ENCODE results near the gene CSRNP3.
A peak's percentile ranks its signal among the peaks of the same experiment; 100 is the strongest.
"Not testable (repeated sequence)": the region's sequence is repeated elsewhere in the genome, so short reads cannot be mapped to it uniquely, and the experiment has no call there.

CSRNP3 gene

DNA sequence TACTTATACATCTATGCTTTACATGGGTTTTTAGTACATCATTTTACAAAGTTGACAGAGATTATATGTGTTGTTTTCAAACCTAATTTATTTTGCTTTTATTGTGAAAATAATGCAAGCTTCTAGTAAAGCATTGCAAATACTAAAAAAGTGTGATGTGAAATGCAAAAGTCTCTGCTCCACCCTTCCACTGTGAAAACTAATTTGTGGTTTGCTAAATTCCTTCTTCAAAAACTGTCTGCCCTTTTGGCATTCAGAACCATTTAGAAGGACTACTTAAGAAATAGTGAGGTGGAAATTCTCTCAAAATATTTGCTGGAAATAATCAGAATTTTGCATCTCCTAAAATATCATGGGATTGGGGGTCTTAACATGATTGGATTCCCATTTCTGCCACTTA lies 78.4 kb downstream of the CSRNP3 start:
- no peak for DNase-seq

DNA sequence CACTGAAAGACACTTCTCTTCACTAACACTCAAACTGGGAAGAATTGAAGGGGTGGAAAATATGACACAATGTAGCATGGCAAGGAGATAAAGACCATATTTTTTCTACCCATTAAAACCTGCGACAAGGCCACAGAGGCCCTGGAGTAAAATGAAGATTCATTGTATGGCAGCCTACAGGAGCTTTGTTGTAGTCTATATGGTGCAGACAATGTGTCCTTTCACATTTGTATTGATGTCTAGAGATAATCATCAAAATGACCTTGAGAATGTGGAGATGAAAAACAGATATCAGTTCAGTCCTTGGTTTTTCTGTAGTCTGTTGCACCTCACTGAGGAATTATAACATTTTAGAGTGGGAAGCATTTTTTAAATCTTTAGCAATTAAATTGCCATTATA lies 80.1 kb downstream of the CSRNP3 start:
- no peak for DNase-seq

- no peak for DNase-seq
Observed at GRCh38 chr2:165558832-165559231, 89.3 kb downstream of the CSRNP3 start.

GRCh38 chr2:165560377-165560988 lies 91.0 kb downstream of the CSRNP3 start:
- no peak for DNase-seq

- DNase-seq, result no peak
Observed at GRCh38 chr2:165561516-165561915, 92.0 kb downstream of the CSRNP3 start.

GRCh38 chr2:165562233-165562632 lies 92.7 kb downstream of the CSRNP3 start:
- no peak for DNase-seq

DNA sequence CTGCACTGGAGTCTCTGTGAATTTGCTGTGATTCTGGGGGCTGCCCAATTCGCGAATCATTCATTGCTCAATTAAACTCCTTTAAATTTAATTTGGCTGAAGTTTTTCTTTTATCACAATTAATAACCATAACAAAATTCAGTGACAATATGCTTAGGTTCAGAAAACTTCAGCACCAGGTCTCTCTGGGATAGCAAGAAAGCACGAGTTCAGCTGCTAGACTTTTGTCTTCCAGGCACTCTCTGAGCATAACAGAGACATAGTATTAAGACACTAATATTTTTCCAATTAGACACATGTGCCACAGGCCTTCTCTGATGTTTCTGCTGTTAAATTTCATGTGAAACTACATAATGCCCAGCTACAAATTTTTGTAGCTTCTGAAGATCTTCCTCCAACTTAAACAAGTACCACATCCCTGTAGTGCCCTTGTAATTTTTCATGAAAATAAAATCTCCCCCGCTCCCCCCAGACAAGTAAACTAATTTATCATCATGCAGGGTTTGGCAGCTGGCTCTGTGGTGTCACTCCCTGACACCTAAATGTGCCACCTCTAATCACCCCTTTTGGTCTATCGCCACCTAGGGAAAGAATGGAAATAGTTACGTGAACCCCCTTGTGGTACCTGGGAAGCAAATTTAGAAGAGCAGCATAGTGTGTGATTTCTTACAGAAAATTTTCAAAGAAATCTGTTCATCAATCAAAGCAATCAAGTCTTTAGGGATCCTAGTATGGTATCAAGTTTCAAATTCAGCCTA lies 94.1 kb downstream of the CSRNP3 start:
- no peak for DNase-seq

DNA sequence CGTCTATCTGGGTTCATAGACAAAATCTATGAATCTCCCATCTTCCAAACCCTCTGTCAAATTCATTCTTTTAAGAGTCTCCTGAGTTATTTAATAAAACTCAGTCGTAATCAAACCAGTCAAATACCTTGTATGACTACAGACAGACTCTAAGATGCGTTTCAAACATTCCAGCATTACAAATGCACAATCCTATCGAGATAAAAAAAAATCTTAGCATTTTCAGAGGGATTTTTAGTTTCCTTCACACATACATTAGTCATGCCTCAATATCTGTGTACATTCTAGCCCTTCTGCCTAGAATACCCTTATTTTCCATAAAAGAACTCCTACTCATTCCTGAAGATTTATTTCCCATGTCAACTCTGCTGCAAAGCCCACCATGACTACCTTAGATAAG lies 96.5 kb downstream of the CSRNP3 start:
- DNase-seq, result no peak

DNA sequence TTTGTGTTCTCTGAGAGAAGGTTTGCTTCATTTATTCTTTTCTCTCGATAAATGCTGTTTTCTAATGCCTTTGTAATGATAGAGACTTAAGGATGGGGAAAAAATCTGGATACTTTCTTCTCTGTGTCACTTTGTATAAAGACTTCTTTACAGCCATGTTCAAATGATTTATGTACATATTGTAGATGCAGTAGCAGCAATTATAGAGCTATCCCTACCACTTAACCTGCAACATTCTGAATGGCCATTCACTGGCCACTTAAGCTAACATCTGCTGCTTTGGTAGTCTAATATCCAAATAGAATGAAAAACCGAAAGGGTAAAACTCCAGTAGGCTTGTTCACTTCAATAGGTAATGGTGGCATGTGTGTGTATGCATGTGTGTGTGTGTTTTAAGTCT lies 97.8 kb downstream of the CSRNP3 start:
- peak; percentile 67 for DNase-seq

DNA sequence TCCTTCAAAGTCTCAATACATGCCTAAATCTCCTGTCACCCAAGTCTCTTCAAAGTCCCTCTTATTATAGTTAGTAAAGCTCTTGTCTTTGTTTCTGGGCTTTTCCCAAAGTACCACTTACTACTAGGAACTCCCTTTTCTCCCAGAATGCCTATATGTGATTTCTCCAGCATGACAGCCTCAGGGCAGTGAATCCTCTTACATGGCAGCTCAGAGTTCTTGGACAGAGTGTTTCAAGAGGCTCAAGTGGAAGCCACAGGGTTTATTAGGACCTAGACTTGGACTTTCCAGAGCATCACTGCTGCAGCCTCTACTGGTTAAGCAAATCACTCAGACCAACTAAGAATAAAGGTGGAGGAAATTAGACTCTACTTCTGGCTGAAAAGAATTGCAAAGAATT lies 98.9 kb downstream of the CSRNP3 start:
- DNase-seq, result no peak

DNA sequence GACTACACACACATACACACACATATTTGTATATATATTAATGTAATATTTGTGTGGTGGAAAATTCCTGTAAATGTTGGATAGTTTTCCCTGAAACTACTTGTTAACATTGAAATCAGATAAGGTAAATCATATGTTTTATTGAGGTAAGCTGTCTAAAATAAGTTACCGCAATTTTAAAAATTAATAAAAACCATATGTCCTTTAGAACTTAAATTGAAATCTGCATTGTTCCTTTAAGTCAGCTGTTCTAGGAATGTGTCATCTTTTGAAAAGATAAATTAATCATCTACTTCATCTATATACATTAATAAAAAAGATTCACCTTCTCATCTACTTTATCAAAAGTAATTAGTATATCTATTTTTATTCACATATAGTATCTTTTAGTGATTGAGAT lies 102.0 kb downstream of the CSRNP3 start:
- no peak for DNase-seq

DNA sequence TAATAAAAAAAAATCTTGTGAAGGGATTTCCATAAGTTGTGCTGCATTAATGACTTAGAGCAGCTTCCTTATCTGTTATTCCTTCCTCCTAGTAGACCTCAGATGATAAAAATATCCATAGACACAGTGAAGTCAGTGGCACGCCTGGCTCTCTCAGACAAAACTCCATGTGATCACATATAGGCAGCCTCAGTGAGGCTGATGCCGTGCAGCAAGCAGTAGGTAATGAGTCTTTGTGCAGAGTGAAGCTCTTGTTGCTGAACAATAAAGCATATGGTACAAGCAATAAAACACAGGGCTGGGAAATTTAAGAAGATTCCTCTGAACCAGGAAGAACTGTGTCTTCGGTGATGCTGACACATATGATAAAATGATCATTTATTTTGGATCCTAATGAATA lies 102.7 kb downstream of the CSRNP3 start:
- peak; percentile 77 for DNase-seq

- peak; percentile 82 for DNase-seq
Observed at GRCh38 chr2:165573534-165574461, 104.3 kb downstream of the CSRNP3 start.

DNA sequence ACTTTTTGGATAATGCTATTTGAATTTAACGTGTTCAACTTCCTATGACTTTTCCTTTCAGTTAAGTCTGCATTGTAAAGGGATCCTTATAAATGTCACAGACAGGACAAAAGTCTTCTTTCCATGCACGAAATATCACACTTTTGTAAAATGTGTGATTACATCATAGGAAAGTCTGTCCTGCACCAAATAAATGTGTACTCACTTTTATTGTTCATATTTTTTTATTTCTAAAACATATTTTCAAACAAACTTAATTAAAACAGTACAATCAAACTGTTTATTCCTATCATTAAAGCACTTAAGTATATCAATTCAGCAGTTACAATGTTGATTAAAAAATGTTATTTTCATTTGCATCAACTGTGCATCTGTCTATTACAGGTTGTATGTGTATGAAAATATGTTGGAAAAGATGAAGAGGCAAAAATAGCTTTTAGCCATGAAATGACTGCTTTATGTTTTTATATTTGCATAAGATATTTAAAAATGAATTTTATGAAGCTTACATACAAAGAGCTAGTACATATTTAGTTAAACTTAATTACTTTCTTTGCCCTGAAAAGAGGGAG lies 105.6 kb downstream of the CSRNP3 start:
- no peak for DNase-seq

DNA sequence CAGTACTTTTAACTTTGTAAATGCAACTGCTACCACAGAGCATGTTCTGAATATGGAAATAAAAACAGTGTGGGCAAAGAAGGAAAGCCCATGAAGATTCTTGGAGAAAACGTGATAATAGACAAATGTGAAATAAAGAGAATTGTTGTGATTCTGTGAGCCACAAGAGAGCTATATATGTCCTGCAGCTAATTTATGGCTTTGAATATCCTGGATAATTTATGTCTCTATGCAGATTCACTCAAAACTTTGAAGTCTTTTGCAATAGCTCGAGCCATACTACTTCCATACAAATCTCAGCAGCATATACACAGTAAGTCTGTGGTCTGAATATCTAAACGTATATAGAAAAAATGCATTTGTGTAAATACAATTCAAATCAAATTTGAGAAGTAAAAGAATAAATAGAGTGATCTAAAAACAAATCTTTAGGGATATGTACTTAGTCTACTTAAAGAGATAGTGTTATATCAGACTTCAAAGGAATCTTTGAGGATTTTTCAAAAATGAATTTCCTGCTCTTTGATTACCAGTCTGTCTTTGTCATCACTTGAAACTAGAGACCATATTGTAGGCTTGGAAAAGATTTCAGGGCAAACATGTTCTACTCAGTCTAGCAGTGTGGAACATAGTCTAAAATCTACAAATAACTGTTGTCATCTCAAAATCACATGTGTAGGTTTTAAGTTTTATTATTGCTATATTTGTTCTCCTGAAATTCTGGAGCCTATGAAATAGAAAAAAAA lies 107.1 kb downstream of the CSRNP3 start:
- DNase-seq, result no peak

- no peak for DNase-seq
Observed at GRCh38 chr2:165582409-165582808, 112.9 kb downstream of the CSRNP3 start.

GRCh38 chr2:165582863-165583506 lies 113.5 kb downstream of the CSRNP3 start:
- DNase-seq, result no peak

- no peak for DNase-seq
Observed at GRCh38 chr2:165584126-165584654, 114.7 kb downstream of the CSRNP3 start.

- DNase-seq, result no peak
Observed at GRCh38 chr2:165586019-165586418, 116.5 kb downstream of the CSRNP3 start.

- no peak for DNase-seq
Observed at GRCh38 chr2:165587335-165587938, 117.9 kb downstream of the CSRNP3 start.

DNA sequence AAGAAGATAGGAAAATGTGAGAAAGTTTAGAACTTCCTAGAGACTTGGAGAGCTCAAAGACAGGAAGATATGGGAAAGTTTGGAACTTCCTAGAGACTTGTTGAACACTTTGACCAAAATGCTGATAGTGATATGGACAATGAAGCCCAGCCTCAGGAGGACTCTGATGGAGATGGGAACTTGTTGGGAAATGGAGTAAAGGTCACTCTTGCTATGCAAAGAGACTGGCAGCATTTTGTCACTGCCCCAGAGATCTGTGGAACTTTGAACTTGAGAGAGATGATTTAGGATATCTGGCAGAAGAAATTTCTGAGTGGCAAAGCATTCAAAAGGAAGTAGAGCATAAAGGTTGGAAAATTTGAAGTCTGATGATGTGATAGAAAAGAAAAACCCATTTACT lies 121.5 kb downstream of the CSRNP3 start:
- not testable (repeated sequence) for DNase-seq
